OCI-LY3 (cell line): ENCODE results near the gene STK39.

Experiments
- CTCF ChIP-seq: fragments of 200-600, 300-600 bp; sonication (generic); IDR thresholded peaks from 2 replicates; pipeline ENCODE4 v1.5.1; 2014; ENCODE audit warnings: antibody characterized with exemption, low read length, low read depth
- EZH2phosphoT487 ChIP-seq: fragments of 200-600 bp; shearing (Covaris generic); IDR thresholded peaks from 2 replicates; pipeline ENCODE4 v1.6.1; 2018; ENCODE audit warnings: antibody characterized with exemption, mixed run types, low read depth

DNA sequence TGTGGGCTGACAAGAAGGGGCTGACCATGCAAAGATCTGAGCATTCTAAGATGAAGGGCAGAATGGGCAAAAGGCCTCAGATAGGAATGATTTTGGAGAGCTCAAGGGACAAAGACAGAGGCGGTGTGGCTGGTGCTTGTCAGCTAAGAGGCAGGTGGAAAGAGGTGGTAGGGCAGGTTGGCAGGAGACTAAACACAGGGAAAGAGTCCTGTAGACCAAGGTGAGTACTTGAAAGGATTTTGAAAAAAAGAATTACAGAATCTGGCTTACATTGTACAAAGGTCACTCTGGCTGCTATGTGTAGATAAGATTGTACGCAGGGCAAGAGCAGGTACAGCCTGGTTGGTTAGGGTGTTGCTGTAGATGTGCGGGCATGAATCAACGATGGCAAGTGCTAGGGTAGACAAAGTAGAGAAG is 50.6 kb downstream of the STK39 start:
- TF ChIP-seq CTCF = no peak
- TF ChIP-seq EZH2phosphoT487 = no peak
